NCI-H2227 (cell line): ENCODE results near the gene GATA1.

Source experiments
- DNase-seq: peaks from one replicate; lab custom pipeline; 2025; ENCODE audit not compliant: unreplicated experiment; lab: John Stamatoyannopoulos, UW

GATA1 gene

GRCh38 chrX:48839686-48840085 lies 53.3 kb downstream of the GATA1 start:
- no peak for DNase-seq
